ENCODE results near the gene PAWR.

DNA sequence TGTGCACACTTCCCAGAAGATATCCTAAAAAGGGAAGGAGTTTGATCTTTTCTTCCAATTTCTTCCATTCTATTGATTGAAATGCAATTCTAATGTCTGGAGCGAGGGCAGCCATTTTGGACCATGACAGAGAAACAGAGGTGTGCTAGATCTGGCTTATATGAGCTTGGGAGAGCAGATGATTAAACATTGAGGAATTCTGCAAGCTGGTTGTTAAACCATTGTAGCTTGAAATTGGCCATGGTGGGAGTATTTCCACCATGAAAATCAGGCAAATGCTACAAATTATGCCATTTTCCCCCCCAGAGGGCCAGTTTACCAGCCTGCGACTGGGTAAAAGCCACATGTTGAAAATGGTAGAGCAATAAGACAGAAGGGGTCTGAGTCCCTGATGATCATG, 155.0 kb downstream of the PAWR start:
- TF ChIP-seq, protein P1, sequence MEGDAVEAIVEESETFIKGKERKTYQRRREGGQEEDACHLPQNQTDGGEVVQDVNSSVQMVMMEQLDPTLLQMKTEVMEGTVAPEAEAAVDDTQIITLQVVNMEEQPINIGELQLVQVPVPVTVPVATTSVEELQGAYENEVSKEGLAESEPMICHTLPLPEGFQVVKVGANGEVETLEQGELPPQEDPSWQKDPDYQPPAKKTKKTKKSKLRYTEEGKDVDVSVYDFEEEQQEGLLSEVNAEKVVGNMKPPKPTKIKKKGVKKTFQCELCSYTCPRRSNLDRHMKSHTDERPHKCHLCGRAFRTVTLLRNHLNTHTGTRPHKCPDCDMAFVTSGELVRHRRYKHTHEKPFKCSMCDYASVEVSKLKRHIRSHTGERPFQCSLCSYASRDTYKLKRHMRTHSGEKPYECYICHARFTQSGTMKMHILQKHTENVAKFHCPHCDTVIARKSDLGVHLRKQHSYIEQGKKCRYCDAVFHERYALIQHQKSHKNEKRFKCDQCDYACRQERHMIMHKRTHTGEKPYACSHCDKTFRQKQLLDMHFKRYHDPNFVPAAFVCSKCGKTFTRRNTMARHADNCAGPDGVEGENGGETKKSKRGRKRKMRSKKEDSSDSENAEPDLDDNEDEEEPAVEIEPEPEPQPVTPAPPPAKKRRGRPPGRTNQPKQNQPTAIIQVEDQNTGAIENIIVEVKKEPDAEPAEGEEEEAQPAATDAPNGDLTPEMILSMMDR (IDR thresholded peaks at IDR 0.05), result no peak
- TF ChIP-seq POLR2A (IDR thresholded peaks at IDR 0.05) (no peak), EP300 (IDR thresholded peaks at IDR 0.05) (no peak)
